ENCODE data around the gene AOC1.

The AOC1 gene

GRCh38 chr7:150835019-150835418, 17.3 kb upstream of the AOC1 start:
- no peak for DNase-seq (ENCODE audit: low read depth)

- no peak for DNase-seq (ENCODE audit: low read depth)
These were observed 16.5 kb upstream of the AOC1 start for GRCh38 chr7:150835702-150836280.

DNA sequence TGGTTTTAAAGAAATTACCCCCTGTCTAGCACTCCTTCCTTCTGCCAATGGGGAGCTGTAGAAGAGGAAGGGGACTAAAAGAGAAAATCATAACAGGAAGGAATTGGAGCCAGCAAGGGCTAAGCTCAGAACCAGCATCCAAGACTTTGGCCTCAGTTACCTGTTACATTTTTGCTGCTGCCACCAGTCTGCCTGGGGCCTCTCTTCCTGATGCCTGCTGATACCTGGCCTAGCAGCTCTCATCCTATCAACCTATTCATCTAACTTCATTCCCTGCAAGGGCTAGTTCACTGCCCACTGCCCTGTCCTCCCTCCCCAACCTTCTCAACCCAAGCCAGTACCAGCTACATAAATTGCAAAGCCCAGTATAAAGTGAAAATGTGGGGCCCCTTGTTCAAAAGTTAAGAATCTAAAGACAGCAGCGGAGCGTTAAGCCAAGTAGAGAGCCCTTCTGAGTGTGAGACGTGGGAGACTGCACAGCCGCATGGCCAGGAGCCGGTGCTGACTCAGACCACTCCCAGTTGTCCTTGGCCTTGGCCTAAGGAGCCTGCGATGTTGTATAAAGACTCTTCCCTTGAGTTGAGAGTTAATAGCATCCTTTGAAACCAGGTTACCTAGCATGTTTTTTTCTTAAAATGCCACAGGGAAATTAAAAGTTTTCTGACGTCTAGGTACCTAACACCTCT, 13.2 kb upstream of the AOC1 start:
- DNase-seq (ENCODE audit: low read depth) = no peak

- DNase-seq (ENCODE audit: low read depth) = no peak
These were observed 10.3 kb upstream of the AOC1 start for GRCh38 chr7:150842018-150842417.

GRCh38 chr7:150842716-150843115, 9.6 kb upstream of the AOC1 start:
- DNase-seq (ENCODE audit: low read depth) = no peak

DNA sequence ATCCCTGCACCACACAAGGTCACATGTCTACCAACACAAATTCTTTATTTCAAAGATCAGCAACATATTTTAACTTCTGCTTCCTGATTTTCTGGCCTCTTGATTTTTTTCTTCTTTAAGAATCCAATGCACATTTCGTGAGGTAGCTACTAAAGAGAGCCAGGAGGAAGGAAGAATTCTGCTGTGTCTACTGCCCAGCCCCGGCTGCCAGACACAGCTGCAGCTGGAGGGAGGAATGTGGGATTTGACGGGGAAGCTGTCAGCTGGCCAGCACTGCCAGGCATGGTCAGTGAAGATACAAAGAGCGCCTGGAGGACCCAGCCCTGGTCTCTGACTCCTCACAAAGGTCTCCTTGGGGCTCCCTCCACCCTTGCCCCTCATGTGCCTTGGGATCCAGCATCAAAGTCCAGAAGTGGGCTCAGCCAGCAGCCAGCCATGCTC, 6.9 kb upstream of the AOC1 start:
- no peak for DNase-seq (ENCODE audit: low read depth)

GRCh38 chr7:150846291-150847115, 5.8 kb upstream of the AOC1 start:
- DNase-seq (ENCODE audit: low read depth) = no peak

- no peak for DNase-seq (ENCODE audit: low read depth)
These were observed 4.8 kb upstream of the AOC1 start for GRCh38 chr7:150847536-150847935.

DNA sequence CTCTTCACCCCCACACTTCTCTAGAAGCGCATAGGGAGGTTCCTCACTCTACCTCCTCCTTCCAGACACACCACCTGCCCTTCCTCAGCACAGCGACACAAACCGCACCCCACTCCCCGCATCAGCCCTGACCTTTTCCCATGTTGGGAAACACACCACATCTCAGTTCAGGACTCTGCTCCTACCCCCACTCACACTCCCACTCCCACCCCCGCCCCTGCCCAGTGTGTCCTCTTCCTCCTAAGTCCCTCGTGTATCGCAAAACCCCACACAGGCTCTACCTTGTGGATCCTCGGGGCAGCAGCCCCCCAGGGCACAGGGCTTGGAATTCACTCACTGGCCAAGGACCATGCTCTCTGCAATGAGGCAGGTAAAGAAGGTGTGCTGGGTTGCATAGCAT, 4.2 kb upstream of the AOC1 start:
- DNase-seq (ENCODE audit: low read depth) = no peak

- DNase-seq (ENCODE audit: low read depth) = no peak
These were observed 3.7 kb upstream of the AOC1 start for GRCh38 chr7:150848561-150849115.

DNA sequence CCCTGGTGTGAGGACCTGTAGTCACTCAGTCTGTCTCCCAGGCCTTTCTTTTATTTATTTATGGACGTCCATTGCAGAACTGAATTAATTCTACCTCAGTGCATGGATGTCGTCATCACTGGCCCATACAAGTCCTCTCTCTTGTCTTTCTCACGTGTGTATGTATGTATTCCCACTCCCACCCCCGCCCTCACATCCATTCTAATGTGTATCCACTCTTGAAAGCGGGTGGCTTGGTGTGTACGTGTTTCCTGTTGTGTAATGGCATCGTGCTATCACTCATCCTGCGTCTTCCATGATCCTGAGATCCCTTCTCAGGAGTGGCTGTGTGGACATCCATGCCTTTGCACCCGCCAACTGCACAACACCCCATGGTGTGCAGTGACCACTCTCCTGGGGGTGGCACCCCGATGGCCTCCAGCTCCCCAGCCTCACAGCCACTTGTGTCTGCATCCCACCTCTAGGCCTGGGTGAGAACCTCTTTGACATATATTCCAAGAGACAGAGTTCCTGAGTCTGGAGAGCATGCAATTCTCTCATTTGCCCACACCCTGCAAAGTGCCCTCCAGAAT, 3.0 kb upstream of the AOC1 start:
- DNase-seq (ENCODE audit: low read depth) = no peak

GRCh38 chr7:150850273-150850672, 2.0 kb upstream of the AOC1 start:
- DNase-seq (ENCODE audit: low read depth) = no peak

- DNase-seq (ENCODE audit: low read depth) = no peak
These were observed 586 bp upstream of the AOC1 start for GRCh38 chr7:150851492-150852370.

DNA sequence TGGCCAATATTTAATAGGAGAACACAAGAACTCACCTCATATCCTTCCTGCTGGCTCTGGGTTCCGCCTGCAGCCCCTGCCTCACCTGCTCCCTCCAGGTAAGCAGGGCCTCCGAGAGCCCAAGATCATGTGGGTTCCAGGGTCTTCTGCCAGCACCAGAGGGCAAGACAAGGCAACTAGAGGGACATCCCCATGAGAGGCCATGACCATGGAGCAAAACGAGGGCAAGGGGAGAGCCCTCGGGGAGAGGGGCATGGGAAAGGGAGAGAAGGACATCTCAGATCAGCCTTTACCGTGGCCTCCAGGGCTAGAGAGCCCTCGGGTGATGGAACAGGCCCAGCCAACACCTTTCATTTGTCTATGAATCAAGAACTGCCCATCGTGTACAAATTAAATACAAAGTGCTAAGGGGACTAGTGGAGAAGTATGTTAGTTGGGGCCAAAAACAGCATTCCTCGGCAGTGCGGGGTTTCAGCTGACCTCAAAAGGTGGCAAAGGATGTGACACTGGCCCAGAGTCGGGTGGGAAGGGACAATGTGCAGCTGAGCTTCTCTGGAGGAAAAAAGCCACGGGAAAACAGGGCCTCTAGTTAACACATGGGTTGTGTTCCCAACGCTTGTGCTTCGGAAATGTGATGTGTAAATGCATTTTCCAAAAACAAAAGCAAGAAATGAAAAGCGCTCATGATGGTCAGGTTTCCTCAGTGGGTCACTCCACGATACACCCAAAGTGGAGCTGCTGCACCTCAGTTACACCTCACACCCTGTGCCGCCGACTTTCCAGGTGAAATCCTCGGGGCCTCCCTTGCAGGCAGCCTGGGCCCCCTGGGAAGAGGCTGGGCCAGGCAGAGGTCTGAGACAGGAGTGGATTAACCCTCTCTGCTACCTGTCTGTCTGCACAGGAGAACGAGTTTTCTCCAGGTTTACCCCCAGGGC, 2.0 kb downstream of the AOC1 start:
- no peak for DNase-seq (ENCODE audit: low read depth)

DNA sequence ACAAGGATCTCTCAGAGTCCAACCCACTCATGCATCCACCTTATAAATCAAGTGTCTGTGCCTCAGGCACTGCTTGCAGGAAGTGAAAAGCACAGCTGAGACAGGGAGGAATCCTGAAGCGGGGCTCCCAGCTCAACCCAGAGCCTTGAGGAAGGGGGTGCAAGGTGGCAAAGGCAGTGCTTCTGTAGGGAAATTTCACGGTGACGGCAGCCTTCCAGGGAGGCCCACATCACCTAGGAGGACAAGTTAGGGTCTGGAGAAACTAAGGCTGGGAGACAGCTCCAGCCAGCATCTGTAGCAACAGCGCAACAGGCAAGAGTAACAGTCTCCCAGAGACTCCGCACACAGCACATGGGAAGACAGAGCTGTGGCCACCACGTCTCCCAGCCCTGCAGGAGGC, 2.7 kb downstream of the AOC1 start:
- DNase-seq (ENCODE audit: low read depth) = no peak

DNA sequence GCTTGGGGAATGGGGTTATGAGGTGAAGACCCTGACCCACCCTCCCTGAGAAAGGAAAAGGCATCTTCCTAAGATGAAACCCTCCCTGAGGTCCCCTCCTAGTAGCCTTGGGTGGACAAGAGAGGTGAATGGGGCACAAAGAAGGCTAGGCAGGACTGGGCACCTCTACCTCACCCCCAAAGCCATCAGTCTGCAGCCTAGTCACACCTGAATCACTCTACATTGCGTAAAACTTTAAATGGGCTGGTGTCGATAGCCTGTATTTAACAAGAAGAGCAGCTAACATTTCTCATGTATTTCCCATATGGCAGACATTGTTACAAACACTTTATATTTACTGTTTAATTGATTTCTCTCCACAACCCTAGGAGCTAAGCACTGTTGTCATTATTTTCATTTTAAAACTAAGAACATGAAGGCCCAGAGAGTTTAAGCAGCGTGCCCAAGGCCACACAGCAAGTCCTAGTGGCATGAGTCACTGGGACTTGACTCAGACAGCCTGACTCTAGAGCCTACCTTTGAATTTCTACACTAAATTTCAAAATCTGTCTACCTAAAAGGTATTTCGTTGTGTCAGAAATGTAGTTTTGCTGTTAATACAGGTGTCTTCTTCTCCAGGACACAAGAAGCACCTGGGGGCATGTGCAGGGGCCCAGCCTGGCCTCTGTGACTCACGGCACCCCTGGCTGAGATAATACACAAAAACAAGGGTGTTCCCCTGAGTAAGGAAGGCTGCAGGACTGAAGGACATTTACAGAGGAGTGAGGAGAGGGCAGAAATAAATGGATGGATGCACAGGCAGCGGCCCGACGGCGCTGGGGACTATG, 3.4 kb downstream of the AOC1 start:
- no peak for DNase-seq (ENCODE audit: low read depth)

- DNase-seq (ENCODE audit: low read depth) = no peak
These were observed 4.3 kb downstream of the AOC1 start for GRCh38 chr7:150856303-150857275.
